Rectal smooth muscle tissue (tissue), 1 donor: Measurements from ENCODE around the gene BAZ1B.

ENCODE experiments used
- H3K27ac ChIP-seq: one replicate; pipeline ENCODE4 v1.7.0; 2013; ENCODE audit warnings: low read depth, low read length, inconsistent platforms
- H3K27me3 ChIP-seq: one replicate; pipeline ENCODE4 v1.7.0; 2013; ENCODE audit warnings: low read length; ENCODE audit not compliant: control insufficient read depth, insufficient read depth
- H3K36me3 ChIP-seq: one replicate; pipeline ENCODE4 v1.7.0; 2013; ENCODE audit warnings: low read length; ENCODE audit not compliant: control insufficient read depth, insufficient read depth
- H3K4me1 ChIP-seq: one replicate; pipeline ENCODE4 v1.7.0; 2013; ENCODE audit warnings: low read length; ENCODE audit not compliant: control insufficient read depth, insufficient read depth
- H3K4me3 ChIP-seq: one replicate; pipeline ENCODE4 v1.7.0; 2013; ENCODE audit warnings: low read length
- H3K9ac ChIP-seq: one replicate; pipeline ENCODE4 v1.7.0; 2013; ENCODE audit warnings: low read length

Gene BAZ1B

DNA sequence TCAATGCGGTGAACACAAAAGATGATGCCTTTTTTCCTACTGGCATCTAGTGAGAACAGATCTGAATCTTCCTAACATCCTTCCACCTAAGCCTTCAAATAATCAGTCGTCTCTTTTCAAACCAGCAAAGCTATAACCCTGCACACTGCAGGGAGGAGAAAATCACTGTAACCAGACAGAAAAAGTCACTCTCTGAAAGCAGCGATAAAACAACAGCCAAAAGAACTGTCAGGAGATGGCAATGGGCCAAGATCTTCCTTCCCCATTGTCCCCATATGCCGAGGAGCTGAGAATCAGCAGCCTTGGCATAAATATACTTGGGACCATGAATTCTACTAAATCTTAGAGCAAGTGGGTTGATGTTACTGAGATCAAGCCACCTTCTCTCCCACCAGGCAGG, 75.4 kb downstream of the BAZ1B start:
- no peak overlapping the region for H3K27ac ChIP-seq
- H3K36me3 ChIP-seq, result peaks cover 65% of the 10 kb centered on the region
- no peak overlapping the region for H3K9ac ChIP-seq
- H3K4me1 ChIP-seq, result no peaks in the 10 kb centered on the region
- no peaks in the 10 kb centered on the region for H3K27me3 ChIP-seq
- no peak overlapping the region for H3K4me3 ChIP-seq

GRCh38 chr7:73443548-73444255, 78.4 kb downstream of the BAZ1B start:
- H3K27me3 ChIP-seq, result no peaks in the 10 kb centered on the region
- H3K36me3 ChIP-seq, result peaks cover 56% of the 10 kb centered on the region
- no peaks in the 10 kb centered on the region for H3K4me1 ChIP-seq
- no peak overlapping the region for H3K9ac ChIP-seq
- H3K27ac ChIP-seq, result no peak overlapping the region
- H3K4me3 ChIP-seq, result no peak overlapping the region

GRCh38 chr7:73442903-73443500, 79.1 kb downstream of the BAZ1B start:
- H3K4me3 ChIP-seq, result no peak overlapping the region
- no peak overlapping the region for H3K27ac ChIP-seq
- no peaks in the 10 kb centered on the region for H3K27me3 ChIP-seq
- H3K9ac ChIP-seq, result no peak overlapping the region
- no peaks in the 10 kb centered on the region for H3K4me1 ChIP-seq
- H3K36me3 ChIP-seq, result peaks cover 51% of the 10 kb centered on the region

- Histone ChIP-seq H3K4me1 (no peaks in the 10 kb centered on the region), H3K9ac (no peak overlapping the region), H3K4me3 (no peak overlapping the region), H3K27me3 (no peaks in the 10 kb centered on the region), H3K27ac (no peak overlapping the region), H3K36me3 (peaks cover 51% of the 10 kb centered on the region)
These were observed 79.7 kb downstream of the BAZ1B start for GRCh38 chr7:73442222-73442902.

- H3K36me3 ChIP-seq, result peaks cover 30% of the 10 kb centered on the region
- no peak overlapping the region for H3K27ac ChIP-seq
- H3K4me1 ChIP-seq, result no peaks in the 10 kb centered on the region
- H3K9ac ChIP-seq, result no peak overlapping the region
- H3K4me3 ChIP-seq, result no peak overlapping the region
- no peaks in the 10 kb centered on the region for H3K27me3 ChIP-seq
These were observed 82.7 kb downstream of the BAZ1B start for GRCh38 chr7:73439410-73439704.

DNA sequence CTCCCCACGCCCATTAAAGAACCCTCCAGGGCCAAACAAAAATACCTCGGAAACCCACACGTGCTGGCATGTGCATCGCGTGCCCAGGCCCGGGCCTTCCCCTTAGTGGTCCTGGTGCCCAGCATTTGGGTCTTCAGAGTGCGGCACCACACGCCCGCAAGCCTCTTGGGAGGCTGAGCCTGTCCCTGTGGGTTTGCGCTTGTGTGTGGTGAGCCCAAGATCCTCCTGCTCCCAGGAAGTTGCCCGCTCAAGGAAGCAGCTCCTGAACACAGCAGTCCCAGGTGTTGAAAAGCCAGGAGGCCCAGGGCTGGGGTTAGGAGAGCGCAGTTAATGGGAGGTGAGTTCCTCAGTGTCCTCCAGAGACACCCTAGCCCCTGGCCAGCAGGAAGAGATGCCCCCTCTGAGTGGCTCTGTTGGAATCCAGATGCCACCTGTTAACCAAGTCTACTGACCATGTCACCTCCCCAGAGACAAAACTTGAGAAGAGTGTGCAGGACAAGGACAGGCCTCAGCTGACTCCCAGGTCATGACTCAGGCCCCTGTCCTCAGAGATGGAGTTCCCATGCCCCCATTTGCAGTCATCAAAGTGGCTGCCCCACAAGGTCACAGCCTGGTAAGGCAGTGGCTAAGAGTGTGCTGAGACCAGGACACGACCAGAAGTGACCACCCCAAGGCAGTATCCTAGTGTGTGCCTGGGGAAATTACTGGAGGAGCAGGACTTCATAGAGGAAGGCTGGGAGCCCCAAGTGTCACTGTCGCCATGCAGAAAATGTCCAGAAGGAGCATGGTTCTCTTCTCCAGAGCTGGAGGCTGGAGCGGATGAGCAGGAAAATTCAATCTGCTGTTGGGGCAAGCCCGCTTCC, 83.3 kb downstream of the BAZ1B start:
- H3K36me3 ChIP-seq, result peaks cover 25% of the 10 kb centered on the region
- H3K4me3 ChIP-seq, result no peak overlapping the region
- no peak overlapping the region for H3K27ac ChIP-seq
- H3K9ac ChIP-seq, result no peak overlapping the region
- H3K4me1 ChIP-seq, result no peaks in the 10 kb centered on the region
- H3K27me3 ChIP-seq, result no peaks in the 10 kb centered on the region

- Histone ChIP-seq H3K4me3 (no peak overlapping the region), H3K27ac (no peak overlapping the region), H3K9ac (no peak overlapping the region), H3K36me3 (peaks cover 15% of the 10 kb centered on the region), H3K27me3 (no peaks in the 10 kb centered on the region), H3K4me1 (no peaks in the 10 kb centered on the region)
These were observed 84.3 kb downstream of the BAZ1B start for GRCh38 chr7:73437621-73438416.

- no peak overlapping the region for H3K27ac ChIP-seq
- no peaks in the 10 kb centered on the region for H3K4me1 ChIP-seq
- H3K36me3 ChIP-seq, result peaks cover 8% of the 10 kb centered on the region
- H3K27me3 ChIP-seq, result no peaks in the 10 kb centered on the region
- no peak overlapping the region for H3K4me3 ChIP-seq
- no peak overlapping the region for H3K9ac ChIP-seq
These were observed 85.0 kb downstream of the BAZ1B start for GRCh38 chr7:73437091-73437490.

DNA sequence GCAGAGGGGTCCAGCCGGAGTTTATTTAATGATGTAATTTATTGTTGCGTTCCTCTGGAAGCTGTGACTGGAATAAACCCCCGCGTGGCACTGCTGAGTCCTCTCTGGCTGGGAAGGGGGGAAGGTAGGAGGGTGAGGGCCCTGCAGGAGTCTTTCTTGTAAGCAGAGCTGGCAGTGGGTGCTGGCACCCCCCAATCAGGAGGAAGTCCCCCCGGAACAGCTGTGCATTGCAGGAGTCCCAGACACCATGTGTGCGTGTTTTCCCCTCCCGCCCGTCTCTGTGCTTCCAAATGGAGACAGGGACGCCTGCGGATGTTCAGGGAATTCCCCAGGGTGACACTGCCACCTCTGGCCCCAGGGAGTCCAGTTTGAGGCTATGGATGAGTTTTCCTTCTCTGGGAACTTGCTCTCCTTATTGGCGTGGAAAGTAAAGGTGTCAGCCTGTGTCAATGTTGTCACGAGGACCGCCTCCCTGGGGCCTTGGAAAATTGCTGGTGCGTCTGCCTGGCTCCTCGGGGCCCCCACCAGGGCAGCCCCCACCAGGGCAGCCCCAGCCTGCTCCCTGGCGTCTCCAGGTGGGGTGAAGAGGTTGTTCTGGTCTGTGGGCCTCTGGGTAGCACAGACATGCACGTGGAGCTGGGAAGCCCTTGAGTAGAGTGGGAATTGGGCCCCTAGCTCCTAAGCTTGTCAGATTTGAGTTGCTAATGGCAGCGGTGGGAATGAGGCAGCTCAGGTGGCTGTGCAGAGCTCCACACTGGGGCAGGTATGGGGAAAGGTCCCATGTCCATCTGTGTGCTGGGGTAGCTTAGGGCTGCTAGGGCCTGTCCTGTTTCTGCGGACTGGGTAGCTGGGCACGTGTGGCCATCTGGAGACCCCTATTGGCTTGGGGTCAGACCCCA, 85.8 kb downstream of the BAZ1B start:
- Histone ChIP-seq H3K9ac (no peak overlapping the region), H3K4me1 (no peaks in the 10 kb centered on the region)

GRCh38 chr7:73435471-73436009, 86.6 kb downstream of the BAZ1B start:
- no peak overlapping the region for H3K9ac ChIP-seq
- peaks cover 2% of the 10 kb centered on the region for H3K36me3 ChIP-seq
- H3K4me1 ChIP-seq, result no peaks in the 10 kb centered on the region
- H3K27ac ChIP-seq, result no peak overlapping the region
- no peak overlapping the region for H3K4me3 ChIP-seq
- no peaks in the 10 kb centered on the region for H3K27me3 ChIP-seq

More for the DNA sequence above, 85.8 kb downstream of the BAZ1B start:
- H3K4me3 ChIP-seq, result no peak overlapping the region
- no peaks in the 10 kb centered on the region for H3K27me3 ChIP-seq
- peaks cover 2% of the 10 kb centered on the region for H3K36me3 ChIP-seq
- H3K27ac ChIP-seq, result no peak overlapping the region

- no peaks in the 10 kb centered on the region for H3K27me3 ChIP-seq
- no peak overlapping the region for H3K4me3 ChIP-seq
- no peak overlapping the region for H3K9ac ChIP-seq
- peaks cover 2% of the 10 kb centered on the region for H3K36me3 ChIP-seq
- H3K27ac ChIP-seq, result no peak overlapping the region
- H3K4me1 ChIP-seq, result no peaks in the 10 kb centered on the region
These were observed 87.4 kb downstream of the BAZ1B start for GRCh38 chr7:73434701-73435069.
